GM18505 (cell line): ENCODE results near the gene MOB2.

Experiments used
- ATAC-seq: cut with Tn5 transposase; IDR thresholded peaks from one replicate; pipeline ENCODE4 v1.9.1; 2021; ENCODE audit not compliant: unreplicated experiment
- POLR2A ChIP-seq: IDR thresholded peaks from 4 replicates; pipeline ENCODE4 v1.6.1; 2011; ENCODE audit warnings: borderline replicate concordance; ENCODE audit not compliant: insufficient read depth, insufficient read length; ENCODE audit errors: extremely low read depth

Gene MOB2

GRCh38 chr11:1461826-1462697 is 24.5 kb downstream of the MOB2 start:
- ATAC-seq, result no peak
- TF ChIP-seq POLR2A, result no peak

GRCh38 chr11:1460986-1461825 is 25.4 kb downstream of the MOB2 start:
- ATAC-seq, result no peak
- no peak for TF ChIP-seq POLR2A

GRCh38 chr11:1460396-1460985 is 26.1 kb downstream of the MOB2 start:
- no peak for TF ChIP-seq POLR2A
- ATAC-seq, result no peak

GRCh38 chr11:1459764-1460395 is 26.7 kb downstream of the MOB2 start:
- ATAC-seq, result no peak

GRCh38 chr11:1459219-1459575 is 27.4 kb downstream of the MOB2 start:
- ATAC-seq, result no peak
- no peak for TF ChIP-seq POLR2A

More at GRCh38 chr11:1459764-1460395, 26.7 kb downstream of the MOB2 start:
- TF ChIP-seq POLR2A, result no peak

GRCh38 chr11:1458340-1459218 is 28.0 kb downstream of the MOB2 start:
- ATAC-seq, result no peak
- no peak for TF ChIP-seq POLR2A

- ATAC-seq, result no peak
- no peak for TF ChIP-seq POLR2A
Observed at GRCh38 chr11:1457856-1458255, 28.7 kb downstream of the MOB2 start.

GRCh38 chr11:1457326-1457680 is 29.3 kb downstream of the MOB2 start:
- no peak for TF ChIP-seq POLR2A
- no peak for ATAC-seq

GRCh38 chr11:1456596-1457325 is 29.8 kb downstream of the MOB2 start:
- no peak for TF ChIP-seq POLR2A
- ATAC-seq, result no peak

- ATAC-seq, result no peak
- TF ChIP-seq POLR2A, result no peak
Observed at GRCh38 chr11:1456176-1456575, 30.4 kb downstream of the MOB2 start.

GRCh38 chr11:1455763-1456060 is 30.9 kb downstream of the MOB2 start:
- ATAC-seq, result no peak
- TF ChIP-seq POLR2A, result no peak
